ENCODE data around the gene USP34. TPM values are rescaled to one million over a fixed set of nuclear protein-coding genes. Genes with fewer than 3 reads are reported as not detected.

USP34 gene
- total and polyA plus RNA-seq, 9 of the 15 experiments (the other 6 are each of a cell fraction or from before 2014, with no cell fraction given), result 19.8 to 108 (median 67.8) TPM

GRCh38 chr2:61398413-61398812 is 72.5 kb downstream of the USP34 start:
- no peaks in the 10 kb centered on the region for H3K9me1 ChIP-seq (ENCODE audit: control insufficient read depth, insufficient read depth, low read length)
- no peak overlapping the region for H3K9ac ChIP-seq (ENCODE audit: insufficient read depth in 1 of 2, low read depth in 2 of 2, low read length in 2 of 2)
- H3K4me2 ChIP-seq (ENCODE audit: insufficient read depth, low read length), result no peak overlapping the region
- TF ChIP-seq NBN (IDR thresholded peaks at IDR 0.05; ENCODE audit: low read depth), result no peak
- TF ChIP-seq ZNF318 (IDR thresholded peaks at IDR 0.05; ENCODE audit: borderline replicate concordance in 1 of 2, low read depth in 1 of 2), result no peak
- no peak for TF ChIP-seq ZNF444 (CRISPR knock-in tag; IDR thresholded peaks at IDR 0.05)
- no peak for TF ChIP-seq YBX1 (IDR thresholded peaks at IDR 0.05)
- no peak for TF ChIP-seq BRD9 (IDR thresholded peaks at IDR 0.05; ENCODE audit: low read depth, partially characterized antibody)
- TF ChIP-seq ZNF77 (CRISPR knock-in tag; IDR thresholded peaks at IDR 0.05), result no peak
- no peak for TF ChIP-seq ZNF780A (CRISPR knock-in tag; IDR thresholded peaks at IDR 0.05)
- TF ChIP-seq ZFP1 (CRISPR knock-in tag; IDR thresholded peaks at IDR 0.05), result no peak
- ATAC-seq (no peak), DNase-seq (ENCODE audit: extremely low read depth in 1 of 4, low spot score in 3 of 4) (no peak), FAIRE-seq (no peak)
- intact Hi-C loops (cut with micrococcal nuclease), result no loop called here
- H4K20me1 ChIP-seq (replicated peaks; ENCODE audit: control insufficient read depth, insufficient read depth, low read length), result no peaks in the 10 kb centered on the region
- H3K79me2 ChIP-seq (ENCODE audit: control insufficient read depth, insufficient read depth, low read length), result 0 out of 3 replicates have a peak, but pooled peaks cover 3% of the 10 kb centered on the region
- no peaks in the 10 kb centered on the region; a peak in 1 of 5 replicates for H3K4me1 ChIP-seq (replicated peaks in 1 of 2; ENCODE audit: control insufficient read depth in 2 of 2, insufficient read depth in 2 of 2, low read length in 2 of 2)
- no peak overlapping the region for H3K4me3 ChIP-seq
- WGBS (ENCODE audit: insufficient coverage, low coverage, missing lambda C conversion rate), result no CpG with 5 or more reads among the region's 12 CpGs
- no peaks in the 10 kb centered on the region for H3K27me3 ChIP-seq (ENCODE audit: control insufficient read depth in 2 of 2, insufficient read depth in 2 of 2, low read length in 2 of 2)
- H3K36me3 ChIP-seq (ENCODE audit: control insufficient read depth, insufficient read depth, low read length), result peaks cover 27% of the 10 kb centered on the region; the same call in 1 of the 3 replicates
- H3K9me3 ChIP-seq (replicated peaks; ENCODE audit: control insufficient read depth, insufficient read depth, low read depth, low read length), result no peaks in the 10 kb centered on the region
- in situ Hi-C loops (cut with MboI), result no loop called here
- BruUV-seq (replicated peaks), result no TSS peak
- ChIA-PET POLR2A (interaction anchor here (0.6 to 1.5 kb wide), 3 partner anchors 9 to 286 kb away, joined by 3 to 6 read pairs (median 4); no protein-coding TSS in a partner anchor), CTCF (ENCODE audit: low intra/inter-chr PET ratio) (no interaction called here)
- H3K27ac ChIP-seq (ENCODE audit: extremely low read depth, low read depth, low read length), result no peak overlapping the region
- H2AFZ ChIP-seq (ENCODE audit: low read depth, low read length), result no peak overlapping the region

Measured in K562 (cell line).